Measurements from ENCODE around the gene PARP1.

GRCh38 chr1:226332947-226333346 lies 74.9 kb downstream of the PARP1 start:
- TF ChIP-seq CTCF (IDR thresholded peaks at IDR 0.05) (no peak), POLR2AphosphoS5 (IDR thresholded peaks at IDR 0.05; ENCODE audit: insufficient read depth in 1 of 2, low read depth in 1 of 2) (no peak), POLR2A (IDR thresholded peaks at IDR 0.05) (no peak)
